Activated T-helper 17 cell treated with anti-CD3 and anti-CD28 coated beads, Interleukin-2, amount 50 U/mL, for 72 hours (primary cell): ENCODE results near the gene PBRM1. TPM values are rescaled to one million over a fixed set of nuclear protein-coding genes. Genes with fewer than 3 reads are reported as not detected.

Experiments
- ATAC-seq: fragments of 150-1000 bp; cut with Tn5 transposase; replicated peaks from 2 replicates; pipeline ENCODE4 v1.10.0; 2021; ENCODE audit warnings: mild to moderate bottlenecking, moderate library complexity
- H3K27ac Mint-ChIP-seq: one replicate; pipeline ENCODE4 v1.8.0; 2022; ENCODE audit warnings: mixed read lengths
- H3K27me3 Mint-ChIP-seq: one replicate; pipeline ENCODE4 v1.8.0; 2022; ENCODE audit warnings: mixed read lengths
- H3K36me3 Mint-ChIP-seq: one replicate; pipeline ENCODE4 v1.8.0; 2022; ENCODE audit warnings: low read depth, mild to moderate bottlenecking, mixed read lengths
- H3K4me1 Mint-ChIP-seq: one replicate; pipeline ENCODE4 v1.8.0; 2022; ENCODE audit warnings: mixed read lengths
- H3K4me3 Mint-ChIP-seq: one replicate; pipeline ENCODE4 v1.8.0; 2022; ENCODE audit warnings: mild to moderate bottlenecking, mixed read lengths
- H3K9me3 Mint-ChIP-seq: one replicate; pipeline ENCODE4 v1.8.0; 2022; ENCODE audit warnings: mixed read lengths
- total RNA-seq, 2 donors: library from RNA; stranded (reverse); gene quantifications; one replicate each; pipeline ENCODE4 v1.2.3, GENCODE V29; 2022

Gene PBRM1
- total RNA-seq, 2 donors from 2014 or later: 88.4 to 88.6 TPM

GRCh38 chr3:52555056-52555455 lies 130.7 kb downstream of the PBRM1 start:
- Mint-ChIP-seq H3K27me3 (no peaks in the 10 kb centered on the region), H3K9me3 (no peaks in the 10 kb centered on the region), H3K4me3 (no peak overlapping the region), H3K27ac (no peak overlapping the region), H3K36me3 (peaks cover 97% of the 10 kb centered on the region), H3K4me1 (no peaks in the 10 kb centered on the region)
- no peak for ATAC-seq

DNA sequence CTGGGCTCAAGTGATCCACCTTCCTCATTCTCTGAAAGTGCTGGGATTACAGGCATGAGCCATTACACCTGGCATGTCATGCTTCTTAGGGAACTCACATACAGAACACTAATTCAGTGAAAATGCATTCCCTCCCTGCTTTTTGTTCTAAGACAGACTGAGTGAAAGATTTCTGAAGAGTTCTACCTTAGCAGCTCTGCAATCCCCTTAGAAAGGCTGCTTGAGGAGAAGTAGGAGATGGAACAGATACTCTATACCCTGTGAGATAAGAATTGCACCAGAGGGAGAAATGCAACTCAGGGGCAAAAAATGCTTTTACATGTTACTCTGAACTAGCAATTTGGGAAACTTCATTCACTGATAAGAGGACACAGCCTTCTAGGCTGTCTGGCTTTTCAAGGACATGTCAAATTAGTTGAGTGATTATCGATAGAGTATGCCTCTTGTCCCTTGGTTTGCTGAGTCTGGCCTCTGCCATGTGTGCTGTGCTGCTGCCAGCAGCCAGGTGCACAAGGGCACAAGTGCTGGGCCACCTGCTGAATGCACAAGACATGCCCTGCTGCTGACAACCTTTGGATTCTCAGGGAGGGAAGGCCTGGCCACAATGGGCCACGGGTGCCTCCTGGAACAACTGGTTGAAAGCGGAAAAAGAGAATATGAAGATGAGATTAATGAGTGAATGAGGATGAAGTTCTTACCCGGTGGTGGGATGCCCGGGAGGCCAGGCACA lies 131.5 kb downstream of the PBRM1 start:
- H3K27ac Mint-ChIP-seq: no peak overlapping the region
- no peaks in the 10 kb centered on the region for H3K27me3 Mint-ChIP-seq
- H3K4me3 Mint-ChIP-seq: no peak overlapping the region
- H3K9me3 Mint-ChIP-seq: no peaks in the 10 kb centered on the region
- no peaks in the 10 kb centered on the region for H3K4me1 Mint-ChIP-seq
- H3K36me3 Mint-ChIP-seq: peaks cover 97% of the 10 kb centered on the region
- ATAC-seq: no peak

DNA sequence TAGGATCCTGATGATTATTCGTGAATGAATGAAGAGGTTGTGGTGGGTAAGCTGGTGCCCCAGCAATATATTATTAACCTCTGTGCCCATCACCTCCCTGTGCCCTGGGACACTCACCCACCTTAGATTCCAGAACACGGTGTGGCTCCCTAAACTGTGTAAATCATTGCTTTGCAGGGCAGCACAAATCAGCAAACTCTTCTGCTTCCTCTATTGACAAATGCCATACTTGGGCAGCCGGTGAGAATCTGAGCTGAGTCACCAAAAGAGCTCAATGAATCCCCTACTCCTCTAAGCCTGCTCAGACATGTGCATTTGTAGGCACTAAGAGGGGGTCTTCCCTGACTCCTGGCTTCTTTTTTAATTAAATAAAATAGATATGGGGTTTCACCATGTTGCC lies 133.6 kb downstream of the PBRM1 start:
- Mint-ChIP-seq H3K9me3 (no peaks in the 10 kb centered on the region), H3K4me3 (no peak overlapping the region), H3K36me3 (peaks cover 97% of the 10 kb centered on the region), H3K4me1 (no peaks in the 10 kb centered on the region), H3K27me3 (no peaks in the 10 kb centered on the region), H3K27ac (no peak overlapping the region)
- ATAC-seq: no peak

- Mint-ChIP-seq H3K9me3 (no peaks in the 10 kb centered on the region), H3K27me3 (no peaks in the 10 kb centered on the region), H3K36me3 (peaks cover 99% of the 10 kb centered on the region), H3K27ac (no peak overlapping the region), H3K4me3 (no peak overlapping the region), H3K4me1 (no peaks in the 10 kb centered on the region)
- ATAC-seq: no peak
These were observed 134.6 kb downstream of the PBRM1 start for GRCh38 chr3:52551118-52551517.

DNA sequence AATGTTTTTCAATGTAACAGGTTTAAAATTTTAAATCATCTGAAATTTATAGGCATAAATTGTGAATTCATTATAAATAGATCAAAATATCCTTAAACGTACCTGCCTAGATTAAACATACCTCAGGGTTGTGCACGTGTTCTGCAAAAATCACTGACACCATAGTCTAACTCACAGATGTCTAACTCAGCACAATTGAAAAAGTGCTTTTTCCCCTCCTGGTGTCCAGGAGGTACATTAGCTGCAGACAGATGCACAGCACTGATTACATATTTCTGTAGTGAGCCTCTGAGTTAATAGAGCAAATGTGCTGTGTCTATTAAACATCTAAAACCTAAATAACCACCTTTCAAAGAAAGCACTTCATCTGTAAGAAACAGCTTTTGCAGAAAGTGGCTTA lies 138.6 kb downstream of the PBRM1 start:
- peaks cover 87% of the 10 kb centered on the region for H3K36me3 Mint-ChIP-seq
- no peak overlapping the region for H3K4me3 Mint-ChIP-seq
- H3K4me1 Mint-ChIP-seq: no peaks in the 10 kb centered on the region
- H3K27me3 Mint-ChIP-seq: no peaks in the 10 kb centered on the region
- no peak overlapping the region for H3K27ac Mint-ChIP-seq
- ATAC-seq: no peak
- no peaks in the 10 kb centered on the region for H3K9me3 Mint-ChIP-seq

GRCh38 chr3:52546111-52546901 lies 139.4 kb downstream of the PBRM1 start:
- H3K27ac Mint-ChIP-seq: no peak overlapping the region
- H3K27me3 Mint-ChIP-seq: no peaks in the 10 kb centered on the region
- ATAC-seq: no peak
- no peaks in the 10 kb centered on the region for H3K9me3 Mint-ChIP-seq
- H3K4me1 Mint-ChIP-seq: no peaks in the 10 kb centered on the region
- H3K4me3 Mint-ChIP-seq: no peak overlapping the region
- H3K36me3 Mint-ChIP-seq: peaks cover 87% of the 10 kb centered on the region

GRCh38 chr3:52544937-52545336 lies 140.8 kb downstream of the PBRM1 start:
- Mint-ChIP-seq H3K4me1 (peaks cover 3% of the 10 kb centered on the region), H3K4me3 (no peak overlapping the region), H3K27me3 (no peaks in the 10 kb centered on the region), H3K9me3 (no peaks in the 10 kb centered on the region), H3K27ac (peak overlapping the region; percentile 63), H3K36me3 (peaks cover 87% of the 10 kb centered on the region)
- ATAC-seq: no peak

GRCh38 chr3:52541050-52541449 lies 144.7 kb downstream of the PBRM1 start:
- H3K27me3 Mint-ChIP-seq: no peaks in the 10 kb centered on the region
- peaks cover 80% of the 10 kb centered on the region for H3K36me3 Mint-ChIP-seq
- peak overlapping the region; percentile 67 for H3K27ac Mint-ChIP-seq
- H3K4me1 Mint-ChIP-seq: peaks cover 23% of the 10 kb centered on the region
- H3K9me3 Mint-ChIP-seq: no peaks in the 10 kb centered on the region
- no peak for ATAC-seq
- H3K4me3 Mint-ChIP-seq: no peak overlapping the region

GRCh38 chr3:52539010-52539653 lies 146.6 kb downstream of the PBRM1 start:
- Mint-ChIP-seq H3K9me3 (no peaks in the 10 kb centered on the region), H3K27me3 (no peaks in the 10 kb centered on the region), H3K36me3 (peaks cover 61% of the 10 kb centered on the region), H3K27ac (peak overlapping the region; percentile 99), H3K4me1 (peaks cover 28% of the 10 kb centered on the region), H3K4me3 (peak overlapping the region; percentile 88)
- ATAC-seq: no peak

- Mint-ChIP-seq H3K4me1 (peaks cover 28% of the 10 kb centered on the region), H3K4me3 (peak overlapping the region; percentile 88), H3K27ac (peak overlapping the region; percentile 99), H3K27me3 (no peaks in the 10 kb centered on the region), H3K36me3 (peaks cover 53% of the 10 kb centered on the region), H3K9me3 (no peaks in the 10 kb centered on the region)
- no peak for ATAC-seq
These were observed 147.8 kb downstream of the PBRM1 start for GRCh38 chr3:52537726-52538421.

DNA sequence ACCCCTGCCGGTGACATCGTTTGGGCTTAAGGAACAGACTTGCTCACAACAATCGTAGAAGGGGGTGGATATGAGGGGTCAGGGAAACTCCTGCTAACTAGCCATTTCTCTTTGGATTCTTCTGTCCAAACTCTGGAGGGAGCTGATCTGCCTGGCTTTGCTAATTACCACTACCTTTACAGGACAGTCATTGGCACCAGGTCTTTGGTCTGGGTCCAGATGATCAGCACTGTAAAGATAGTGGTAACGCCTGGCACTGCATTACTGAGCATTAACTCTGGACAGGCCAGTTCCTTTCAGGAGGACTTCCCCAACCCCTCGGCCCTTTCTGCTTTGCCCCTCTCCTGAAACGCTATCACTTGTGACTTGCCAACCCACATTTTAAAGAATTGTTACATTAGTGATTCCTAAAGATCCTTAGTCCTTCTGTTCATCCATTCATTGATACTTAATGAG lies 148.5 kb downstream of the PBRM1 start:
- Mint-ChIP-seq H3K4me1 (peaks cover 28% of the 10 kb centered on the region), H3K4me3 (peak overlapping the region; percentile 88)

DNA sequence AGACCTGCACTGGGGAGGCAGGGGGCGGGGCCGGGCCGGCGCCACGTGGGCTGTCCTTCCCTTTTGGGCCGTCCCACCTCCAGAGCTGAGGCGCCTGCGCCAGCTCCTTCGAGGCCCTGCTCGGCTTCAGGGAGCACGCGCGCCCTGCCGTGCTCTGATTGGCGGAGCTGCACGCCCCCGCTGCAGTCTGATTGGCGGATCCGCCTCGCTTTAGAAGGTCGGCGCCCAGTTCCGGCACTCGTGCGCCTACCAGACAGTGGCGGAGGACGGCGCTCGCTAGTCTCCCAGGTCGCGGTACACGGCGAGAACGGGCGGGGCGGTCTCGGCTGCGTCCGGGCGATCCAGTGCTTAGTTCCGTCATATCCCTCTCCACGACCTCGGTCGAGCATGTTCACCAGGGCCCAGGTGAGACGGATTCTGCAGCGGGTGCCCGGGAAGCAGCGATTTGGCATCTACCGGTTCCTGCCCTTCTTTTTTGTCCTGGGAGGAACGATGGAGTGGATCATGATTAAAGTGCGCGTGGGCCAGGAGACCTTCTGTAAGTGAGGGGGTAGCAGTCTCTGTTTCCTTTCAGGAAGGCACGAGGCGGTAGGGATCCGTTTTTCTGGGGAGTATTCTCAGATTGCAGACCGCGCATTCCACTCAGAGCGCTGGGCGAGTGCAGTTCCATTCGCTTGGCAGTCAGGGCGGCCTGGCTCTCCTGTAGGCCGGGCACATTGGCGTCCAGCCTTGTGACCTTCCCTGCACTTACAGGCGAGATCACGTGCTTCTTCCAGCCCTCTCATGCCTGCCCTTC lies 149.1 kb downstream of the PBRM1 start, which contains the start of gene UQCC5:
UQCC5 (plus strand) TSS at position 237 of the 796 bp plus-strand sequence; CDS start at position 388, 151 bp downstream.
- peak; percentile 92 for ATAC-seq
- Mint-ChIP-seq H3K9me3 (no peaks in the 10 kb centered on the region), H3K4me3 (peak within 1 kb of the TSS; percentile 88), H3K27ac (peak within 1 kb of the TSS; percentile 99), H3K4me1 (peaks cover 28% of the 10 kb centered on the region), H3K27me3 (no peaks in the 10 kb centered on the region), H3K36me3 (peaks cover 47% of the 10 kb centered on the region)

More for the DNA sequence above, 148.5 kb downstream of the PBRM1 start:
- no peaks in the 10 kb centered on the region for H3K27me3 Mint-ChIP-seq
- peak overlapping the region; percentile 99 for H3K27ac Mint-ChIP-seq
- ATAC-seq: no peak
- no peaks in the 10 kb centered on the region for H3K9me3 Mint-ChIP-seq
- peaks cover 53% of the 10 kb centered on the region for H3K36me3 Mint-ChIP-seq

- Mint-ChIP-seq H3K4me3 (peak overlapping the region; percentile 88), H3K9me3 (no peaks in the 10 kb centered on the region), H3K36me3 (peaks cover 42% of the 10 kb centered on the region), H3K27me3 (no peaks in the 10 kb centered on the region), H3K27ac (peak overlapping the region; percentile 99), H3K4me1 (peaks cover 26% of the 10 kb centered on the region)
- ATAC-seq: no peak
These were observed 149.7 kb downstream of the PBRM1 start for GRCh38 chr3:52536112-52536368.
